Measurements from ENCODE around the gene CCDC178. TPM values are rescaled to one million over a fixed set of nuclear protein-coding genes. Genes with fewer than 3 reads are reported as not detected.

CCDC178 gene
- polyA plus RNA-seq, 2 of the 4 experiments (the other 2 are of a cell fraction) = 0.06 TPM; not detected in 1

DNA sequence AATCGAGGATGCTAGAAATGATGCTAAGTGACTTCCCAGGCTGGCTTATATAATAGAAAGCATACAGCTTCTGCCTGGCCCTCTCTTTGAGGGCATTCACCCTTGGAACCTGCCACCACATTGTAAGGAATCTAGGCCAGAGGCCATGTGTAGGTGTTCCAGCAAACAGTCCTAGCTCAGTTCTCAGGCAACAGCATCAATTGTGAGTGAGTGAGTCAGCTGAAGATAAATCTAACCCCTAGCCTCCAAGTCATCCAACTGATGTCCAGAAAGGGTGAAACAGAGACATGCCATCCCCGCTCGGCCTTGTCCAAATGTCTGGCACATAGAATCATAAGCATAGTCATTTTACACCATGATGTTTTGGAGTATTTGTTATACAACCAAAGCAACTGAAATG, 343.4 kb downstream of the CCDC178 start:
- no peak for ATAC-seq
- H3K4me2 ChIP-seq = no peak overlapping the region
- H3K27ac ChIP-seq = no peak overlapping the region
- DNase-seq (ENCODE audit: low read depth in 1 of 2, low spot score in 1 of 2) = no peak
- H3K9me3 ChIP-seq = no peaks in the 10 kb centered on the region
- ChIA-PET CTCF (no interaction called here), POLR2A (no interaction called here)
- 5% methylated on average over 3 of the region's 3 CpGs for WGBS (ENCODE audit: missing lambda C conversion rate)
- no peak for TF ChIP-seq ESRRA (IDR thresholded peaks at IDR 0.05; ENCODE audit: borderline replicate concordance, low read length)
- TF ChIP-seq ZNF302 (CRISPR knock-in tag; IDR thresholded peaks at IDR 0.05) = no peak
- TF ChIP-seq EHMT2 (IDR thresholded peaks at IDR 0.05; ENCODE audit: low read depth) = no peak
- no peak for TF ChIP-seq JUN (IDR thresholded peaks at IDR 0.05)
- no peak for TF ChIP-seq MYC (IDR thresholded peaks at IDR 0.05; ENCODE audit: borderline replicate concordance, low read length)
- H3K4me3 ChIP-seq = no peak overlapping the region
- no peak for FAIRE-seq
- H3K4me1 ChIP-seq = no peaks in the 10 kb centered on the region

DNA sequence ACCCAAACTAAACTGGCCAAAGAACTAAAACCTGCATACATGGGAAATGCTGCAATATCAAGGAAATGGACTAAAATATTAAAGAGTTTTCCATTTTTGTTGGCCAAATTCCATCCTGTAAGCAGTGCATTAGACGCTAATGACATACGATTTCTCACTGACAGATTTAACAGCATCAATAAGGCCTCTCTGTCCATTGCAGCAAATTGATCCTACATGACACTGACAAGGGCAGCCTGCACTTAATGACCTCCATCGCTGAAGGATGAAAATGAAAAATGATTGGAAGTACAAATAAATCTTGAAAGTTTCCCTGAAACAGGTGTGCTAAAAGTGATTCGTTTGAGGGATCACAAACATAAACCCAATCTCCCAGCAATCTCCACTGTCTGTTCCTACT, 350.1 kb downstream of the CCDC178 start:
- DNase-seq (ENCODE audit: low read depth in 1 of 2, low spot score in 1 of 2) = no peak
- TF ChIP-seq NR3C1 (IDR thresholded peaks at IDR 0.05) = no peak
- TF ChIP-seq FOSL2 (IDR thresholded peaks at IDR 0.05) = no peak
- TF ChIP-seq FOSL2 (CRISPR knock-in tag; IDR thresholded peaks at IDR 0.05) = no peak
- TF ChIP-seq, protein P1, sequence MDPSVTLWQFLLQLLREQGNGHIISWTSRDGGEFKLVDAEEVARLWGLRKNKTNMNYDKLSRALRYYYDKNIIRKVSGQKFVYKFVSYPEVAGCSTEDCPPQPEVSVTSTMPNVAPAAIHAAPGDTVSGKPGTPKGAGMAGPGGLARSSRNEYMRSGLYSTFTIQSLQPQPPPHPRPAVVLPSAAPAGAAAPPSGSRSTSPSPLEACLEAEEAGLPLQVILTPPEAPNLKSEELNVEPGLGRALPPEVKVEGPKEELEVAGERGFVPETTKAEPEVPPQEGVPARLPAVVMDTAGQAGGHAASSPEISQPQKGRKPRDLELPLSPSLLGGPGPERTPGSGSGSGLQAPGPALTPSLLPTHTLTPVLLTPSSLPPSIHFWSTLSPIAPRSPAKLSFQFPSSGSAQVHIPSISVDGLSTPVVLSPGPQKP (IDR thresholded peaks at IDR 0.05; ENCODE audit: low read depth, low read length) = no peak
- no peak for TF ChIP-seq RNF2 (IDR thresholded peaks at IDR 0.05; ENCODE audit: borderline replicate concordance, low read depth)
- TF ChIP-seq RFX5 (IDR thresholded peaks at IDR 0.05) = no peak
- TF ChIP-seq CBX8 (IDR thresholded peaks at IDR 0.05) = no peak
- no peak for TF ChIP-seq NPAS2 (CRISPR knock-in tag; IDR thresholded peaks at IDR 0.05; ENCODE audit: borderline replicate concordance)
- TF ChIP-seq KDM1A (IDR thresholded peaks at IDR 0.05; ENCODE audit: low read depth) = no peak
- TF ChIP-seq JUN (IDR thresholded peaks at IDR 0.05) = no peak
- no peak for FAIRE-seq
- Histone ChIP-seq H3K4me1 (no peaks in the 10 kb centered on the region), H3K9me3 (no peaks in the 10 kb centered on the region), H3K4me2 (no peak overlapping the region), H3K4me3 (no peak overlapping the region), H3K27ac (no peak overlapping the region)
- ChIA-PET POLR2A (no interaction called here), CTCF (no interaction called here)
- no peak for ATAC-seq
- 20% methylated on average over 4 of the region's 4 CpGs for WGBS (ENCODE audit: missing lambda C conversion rate)

DNA sequence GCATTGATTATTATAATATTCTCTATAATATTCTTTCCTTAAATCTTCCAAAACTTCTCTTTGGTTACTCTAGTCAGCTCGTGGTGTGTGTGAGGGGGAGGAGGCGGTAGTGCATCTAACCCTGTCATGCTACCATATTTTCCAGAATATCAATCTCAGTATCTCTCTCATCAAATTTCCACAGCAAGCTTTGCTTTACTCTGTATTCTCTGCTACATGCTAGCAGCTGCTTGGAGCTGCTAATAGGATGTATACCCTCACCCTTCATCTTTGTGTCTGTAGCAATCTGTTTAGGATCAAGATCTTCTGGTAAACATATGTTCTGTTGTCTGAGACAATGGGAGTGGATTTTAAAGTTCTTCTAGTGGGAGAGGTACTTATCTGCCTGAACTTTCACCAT, 363.9 kb downstream of the CCDC178 start:
- no peak overlapping the region for H3K4me3 ChIP-seq
- no peak overlapping the region for H3K27ac ChIP-seq
- no peaks in the 10 kb centered on the region for H3K4me1 ChIP-seq
- ChIA-PET POLR2A (no interaction called here), CTCF (no interaction called here)
- no peaks in the 10 kb centered on the region for H3K9me3 ChIP-seq
- ATAC-seq (no peak), DNase-seq (ENCODE audit: low read depth in 1 of 2, low spot score in 1 of 2) (no peak), FAIRE-seq (no peak)
- 4% methylated on average over 2 of the region's 2 CpGs for WGBS (ENCODE audit: missing lambda C conversion rate)
- TF ChIP-seq TFCP2L1 (CRISPR knock-in tag; IDR thresholded peaks at IDR 0.05) (no peak), KDM1A (IDR thresholded peaks at IDR 0.05; ENCODE audit: low read depth) (no peak), BHLHE40 (IDR thresholded peaks at IDR 0.05; ENCODE audit: low read depth, low read length) (no peak), POLR2A (IDR thresholded peaks at IDR 0.05; ENCODE audit: low read length) (no peak), CHD4 (IDR thresholded peaks at IDR 0.05; ENCODE audit: borderline replicate concordance) (no peak), KDM5A (IDR thresholded peaks at IDR 0.05) (no peak), CBX2 (IDR thresholded peaks at IDR 0.05; ENCODE audit: borderline replicate concordance, low read depth) (no peak), MYC (IDR thresholded peaks at IDR 0.05; ENCODE audit: borderline replicate concordance, low read length) (no peak), HDAC2 (IDR thresholded peaks at IDR 0.05) (no peak), RARB (CRISPR knock-in tag; IDR thresholded peaks at IDR 0.05) (no peak)
- TF ChIP-seq, protein P2, sequence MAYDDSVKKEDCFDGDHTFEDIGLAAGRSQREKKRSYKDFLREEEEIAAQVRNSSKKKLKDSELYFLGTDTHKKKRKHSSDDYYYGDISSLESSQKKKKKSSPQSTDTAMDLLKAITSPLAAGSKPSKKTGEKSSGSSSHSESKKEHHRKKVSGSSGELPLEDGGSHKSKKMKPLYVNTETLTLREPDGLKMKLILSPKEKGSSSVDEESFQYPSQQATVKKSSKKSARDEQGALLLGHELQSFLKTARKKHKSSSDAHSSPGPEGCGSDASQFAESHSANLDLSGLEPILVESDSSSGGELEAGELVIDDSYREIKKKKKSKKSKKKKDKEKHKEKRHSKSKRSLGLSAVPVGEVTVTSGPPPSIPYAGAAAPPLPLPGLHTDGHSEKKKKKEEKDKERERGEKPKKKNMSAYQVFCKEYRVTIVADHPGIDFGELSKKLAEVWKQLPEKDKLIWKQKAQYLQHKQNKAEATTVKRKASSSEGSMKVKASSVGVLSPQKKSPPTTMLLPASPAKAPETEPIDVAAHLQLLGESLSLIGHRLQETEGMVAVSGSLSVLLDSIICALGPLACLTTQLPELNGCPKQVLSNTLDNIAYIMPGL (CRISPR knock-in tag; IDR thresholded peaks at IDR 0.05; ENCODE audit: borderline replicate concordance) = no peak
- TF ChIP-seq, protein P3, sequence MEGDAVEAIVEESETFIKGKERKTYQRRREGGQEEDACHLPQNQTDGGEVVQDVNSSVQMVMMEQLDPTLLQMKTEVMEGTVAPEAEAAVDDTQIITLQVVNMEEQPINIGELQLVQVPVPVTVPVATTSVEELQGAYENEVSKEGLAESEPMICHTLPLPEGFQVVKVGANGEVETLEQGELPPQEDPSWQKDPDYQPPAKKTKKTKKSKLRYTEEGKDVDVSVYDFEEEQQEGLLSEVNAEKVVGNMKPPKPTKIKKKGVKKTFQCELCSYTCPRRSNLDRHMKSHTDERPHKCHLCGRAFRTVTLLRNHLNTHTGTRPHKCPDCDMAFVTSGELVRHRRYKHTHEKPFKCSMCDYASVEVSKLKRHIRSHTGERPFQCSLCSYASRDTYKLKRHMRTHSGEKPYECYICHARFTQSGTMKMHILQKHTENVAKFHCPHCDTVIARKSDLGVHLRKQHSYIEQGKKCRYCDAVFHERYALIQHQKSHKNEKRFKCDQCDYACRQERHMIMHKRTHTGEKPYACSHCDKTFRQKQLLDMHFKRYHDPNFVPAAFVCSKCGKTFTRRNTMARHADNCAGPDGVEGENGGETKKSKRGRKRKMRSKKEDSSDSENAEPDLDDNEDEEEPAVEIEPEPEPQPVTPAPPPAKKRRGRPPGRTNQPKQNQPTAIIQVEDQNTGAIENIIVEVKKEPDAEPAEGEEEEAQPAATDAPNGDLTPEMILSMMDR (IDR thresholded peaks at IDR 0.05) = no peak
- TF ChIP-seq, protein P4, sequence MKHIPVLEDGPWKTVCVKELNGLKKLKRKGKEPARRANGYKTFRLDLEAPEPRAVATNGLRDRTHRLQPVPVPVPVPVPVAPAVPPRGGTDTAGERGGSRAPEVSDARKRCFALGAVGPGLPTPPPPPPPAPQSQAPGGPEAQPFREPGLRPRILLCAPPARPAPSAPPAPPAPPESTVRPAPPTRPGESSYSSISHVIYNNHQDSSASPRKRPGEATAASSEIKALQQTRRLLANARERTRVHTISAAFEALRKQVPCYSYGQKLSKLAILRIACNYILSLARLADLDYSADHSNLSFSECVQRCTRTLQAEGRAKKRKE (CRISPR knock-in tag; IDR thresholded peaks at IDR 0.05; ENCODE audit: low read depth) = no peak
- TF ChIP-seq, protein P1 (IDR thresholded peaks at IDR 0.05; ENCODE audit: low read depth, low read length) = no peak
- no peak overlapping the region for H3K4me2 ChIP-seq
